GM13977 (cell line): ENCODE data around the gene TCAF1.

Experiments used
- DNase-seq: peaks from one replicate; pipeline ENCODE4 v3.0.0; 2012; ENCODE audit warnings: low spot score
- CTCF ChIP-seq: IDR thresholded peaks from 2 replicates; pipeline ENCODE4 v1.5.1; 2012; ENCODE audit warnings: mild to moderate bottlenecking, control low read depth; ENCODE audit not compliant: insufficient read depth; ENCODE audit errors: extremely low read depth, missing control alignments
- in situ Hi-C: fragments of 300-500 bp; cut with MboI; formaldehyde crosslinking; loops from one replicate; pipeline ENCODE4 v1.12.0; 2022; ENCODE audit warnings: low sequenced_read_pairs, low pct_unique_long_range_greater_than_20kb, mixed read lengths, inconsistent platforms; ENCODE audit not compliant: unreplicated experiment

The TCAF1 gene

DNA sequence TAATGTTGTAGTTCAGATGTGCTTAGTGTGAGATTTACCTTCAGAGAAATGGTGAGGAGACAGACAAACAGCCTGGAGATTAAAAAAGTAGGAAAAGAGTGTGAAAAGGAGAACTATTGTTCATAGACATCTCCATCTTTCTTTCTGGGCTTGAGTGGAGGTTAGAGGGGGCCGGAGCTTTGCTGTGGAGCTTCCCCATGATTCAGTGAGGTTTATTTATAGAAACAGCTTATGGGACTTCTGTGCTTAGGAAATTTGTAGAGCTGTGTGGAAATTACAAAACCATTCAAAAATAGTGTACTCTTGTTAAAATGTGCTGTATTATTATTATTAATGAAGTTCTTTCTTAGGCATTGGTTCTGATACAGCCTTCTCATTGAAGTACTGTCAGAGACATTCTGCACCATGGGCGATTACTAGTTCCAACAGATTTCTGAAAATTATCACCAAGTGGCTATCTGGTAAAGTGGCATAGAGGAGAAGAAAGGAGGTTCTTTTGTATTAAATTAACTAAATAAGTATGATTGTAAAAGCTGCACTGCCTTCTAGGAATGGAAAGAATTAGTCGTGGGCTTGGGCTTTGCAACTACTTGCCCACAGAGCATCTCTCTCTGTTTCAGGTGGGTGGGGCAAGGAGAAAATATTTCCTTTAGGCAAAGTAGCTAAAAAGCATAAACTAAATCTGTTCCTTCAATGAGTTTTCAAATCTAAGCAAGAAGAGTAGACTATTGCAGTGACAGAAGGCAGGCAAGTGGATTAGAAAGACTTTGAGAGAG lies 8.7 kb upstream of the TCAF1 start:
- TF ChIP-seq CTCF: no peak
- in situ Hi-C loops: no loop called here
- DNase-seq: no peak

- in situ Hi-C loops: no loop called here
- no peak for DNase-seq
- no peak for TF ChIP-seq CTCF
Observed at GRCh38 chr7:143909863-143910262, 7.9 kb upstream of the TCAF1 start.

DNA sequence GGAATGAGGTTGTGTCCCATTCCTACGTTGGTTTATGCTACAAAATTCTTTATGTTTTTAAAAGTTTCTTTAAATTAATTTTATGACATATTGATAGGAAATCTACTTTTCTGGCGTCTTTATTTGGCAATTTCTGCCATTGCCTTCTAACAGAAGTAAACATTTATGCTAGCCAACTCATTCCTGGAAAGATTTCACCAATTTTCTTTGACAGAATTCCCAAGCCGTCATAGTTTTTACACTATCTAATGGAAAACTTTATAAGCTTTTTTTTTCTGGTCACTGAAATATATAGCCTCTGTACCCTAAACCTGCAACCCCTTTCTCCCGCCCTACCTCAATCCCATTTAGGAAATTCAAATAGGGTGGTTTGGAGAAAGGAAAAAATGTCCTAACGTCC lies 6.1 kb upstream of the TCAF1 start:
- no peak for TF ChIP-seq CTCF
- DNase-seq: no peak
- in situ Hi-C loops: no loop called here

DNA sequence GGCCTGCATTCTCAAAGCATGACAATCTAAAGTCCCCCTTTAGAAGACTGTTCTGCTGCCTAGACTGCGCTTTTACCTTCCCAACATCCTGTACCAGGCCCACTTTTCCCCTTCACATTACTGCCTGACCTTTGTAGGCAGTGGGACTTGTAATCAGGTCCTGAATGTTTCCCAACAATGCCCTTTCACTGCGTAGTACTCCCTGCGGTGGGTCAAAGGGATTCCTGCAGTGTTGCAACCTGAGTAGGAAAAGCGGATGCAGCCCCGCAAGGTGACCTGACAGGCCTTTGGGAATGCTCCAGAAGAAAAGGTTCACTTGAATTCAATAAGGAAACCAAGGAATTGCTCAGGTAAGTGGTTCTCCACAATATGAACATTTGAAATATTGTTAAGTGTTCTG lies 4.9 kb upstream of the TCAF1 start:
- in situ Hi-C loops: no loop called here
- DNase-seq: no peak

DNA sequence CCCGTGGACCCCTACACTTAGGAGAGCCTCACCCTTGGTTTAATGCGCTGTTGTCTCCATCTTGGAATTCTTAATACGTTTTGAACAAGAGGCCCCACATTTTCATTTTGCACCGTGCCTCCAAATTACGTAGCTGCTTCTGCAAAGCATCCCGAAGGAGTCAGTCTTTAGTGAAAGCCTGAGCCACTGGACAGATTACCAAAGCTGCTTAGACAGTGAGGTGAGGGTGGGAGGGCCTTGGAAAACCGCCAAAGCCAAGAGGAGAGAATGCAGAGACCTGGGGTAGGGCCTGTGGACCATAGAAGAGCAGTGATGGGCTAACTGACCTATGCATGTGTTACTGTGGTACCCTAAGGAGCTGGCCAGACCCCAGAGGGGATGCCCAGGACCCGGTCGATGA lies 4.2 kb upstream of the TCAF1 start:
- no peak for TF ChIP-seq CTCF
- no peak for DNase-seq
- in situ Hi-C loops: no loop called here

More for the DNA sequence above, 4.9 kb upstream of the TCAF1 start:
- no peak for TF ChIP-seq CTCF

DNA sequence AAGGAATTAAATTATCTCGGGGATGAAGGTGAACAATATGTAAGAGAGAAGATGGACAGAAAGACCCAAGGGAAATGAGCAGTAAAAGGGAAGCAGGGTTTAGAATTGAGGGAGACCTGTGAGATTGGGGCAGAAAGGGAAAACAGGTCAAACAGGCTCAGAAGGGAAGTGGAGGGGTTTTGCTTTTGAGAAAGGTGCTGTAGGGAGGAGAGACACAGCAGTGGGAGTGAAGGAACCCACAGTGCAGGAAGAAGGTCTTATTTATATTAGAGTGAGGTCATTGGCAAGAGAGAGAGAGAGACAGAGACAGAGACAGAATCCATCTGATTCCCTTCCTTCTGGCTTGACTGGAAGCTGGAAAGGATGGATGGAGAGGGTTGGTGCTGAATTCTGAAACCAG lies 3.5 kb upstream of the TCAF1 start:
- in situ Hi-C loops: no loop called here
- DNase-seq: no peak
- no peak for TF ChIP-seq CTCF
